CD4-positive, alpha-beta T cell treated with Interferon alpha-2 for 1 hour (primary cell): ENCODE data around the gene TTC9C.
"Not testable (repeated sequence)": the region's sequence is repeated elsewhere in the genome, so short reads cannot be mapped to it uniquely, and the experiment has no call there.

Experiments
- DNase-seq, 2 donors: peaks; one replicate each; pipeline ENCODE4 v3.0.0-alpha.2; 2020 to 2022

TTC9C gene, protein sequence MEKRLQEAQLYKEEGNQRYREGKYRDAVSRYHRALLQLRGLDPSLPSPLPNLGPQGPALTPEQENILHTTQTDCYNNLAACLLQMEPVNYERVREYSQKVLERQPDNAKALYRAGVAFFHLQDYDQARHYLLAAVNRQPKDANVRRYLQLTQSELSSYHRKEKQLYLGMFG

DNA sequence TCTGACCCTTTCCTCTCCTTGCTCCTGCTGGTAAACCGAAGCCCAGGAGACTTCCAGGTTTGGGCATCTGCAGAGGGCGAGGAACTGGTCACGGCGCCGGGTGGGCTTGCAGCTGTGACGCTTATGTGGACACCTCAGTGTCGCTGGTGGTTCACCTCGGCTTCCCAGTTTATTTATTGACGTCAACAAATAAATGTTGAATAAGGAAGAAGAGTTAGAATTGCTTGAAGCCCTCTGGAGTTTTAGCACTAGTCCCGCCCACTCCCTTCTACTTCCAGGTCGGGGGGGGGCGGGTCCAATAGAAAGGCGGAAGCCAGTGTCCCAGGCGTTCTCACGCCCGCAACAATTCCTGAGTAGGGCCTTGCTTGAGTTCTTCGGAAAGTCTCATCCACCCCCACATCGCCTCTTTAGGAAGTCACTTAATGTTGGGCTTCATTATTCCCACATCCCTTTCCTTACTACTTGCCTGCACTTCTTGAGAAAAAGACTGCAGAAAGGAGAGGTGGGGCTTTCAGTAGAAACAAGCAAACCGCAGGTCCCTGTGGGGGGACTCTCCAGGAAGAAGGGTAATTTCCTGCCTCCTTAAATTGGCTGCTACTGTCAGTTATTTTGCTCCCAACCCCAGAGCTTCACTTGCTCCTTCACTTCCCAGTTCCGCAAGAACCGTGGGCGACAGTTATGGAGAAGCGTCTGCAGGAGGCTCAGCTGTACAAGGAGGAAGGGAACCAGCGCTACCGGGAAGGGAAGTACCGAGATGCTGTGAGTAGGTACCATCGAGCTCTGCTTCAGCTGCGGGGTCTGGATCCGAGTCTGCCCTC lies at the start of gene TTC9C:
TTC9C (plus strand) TSS at position 316 of the 818 bp plus-strand sequence; CDS start at position 679, 363 bp downstream.
- peak; percentile 79 to 85 for DNase-seq

DNA sequence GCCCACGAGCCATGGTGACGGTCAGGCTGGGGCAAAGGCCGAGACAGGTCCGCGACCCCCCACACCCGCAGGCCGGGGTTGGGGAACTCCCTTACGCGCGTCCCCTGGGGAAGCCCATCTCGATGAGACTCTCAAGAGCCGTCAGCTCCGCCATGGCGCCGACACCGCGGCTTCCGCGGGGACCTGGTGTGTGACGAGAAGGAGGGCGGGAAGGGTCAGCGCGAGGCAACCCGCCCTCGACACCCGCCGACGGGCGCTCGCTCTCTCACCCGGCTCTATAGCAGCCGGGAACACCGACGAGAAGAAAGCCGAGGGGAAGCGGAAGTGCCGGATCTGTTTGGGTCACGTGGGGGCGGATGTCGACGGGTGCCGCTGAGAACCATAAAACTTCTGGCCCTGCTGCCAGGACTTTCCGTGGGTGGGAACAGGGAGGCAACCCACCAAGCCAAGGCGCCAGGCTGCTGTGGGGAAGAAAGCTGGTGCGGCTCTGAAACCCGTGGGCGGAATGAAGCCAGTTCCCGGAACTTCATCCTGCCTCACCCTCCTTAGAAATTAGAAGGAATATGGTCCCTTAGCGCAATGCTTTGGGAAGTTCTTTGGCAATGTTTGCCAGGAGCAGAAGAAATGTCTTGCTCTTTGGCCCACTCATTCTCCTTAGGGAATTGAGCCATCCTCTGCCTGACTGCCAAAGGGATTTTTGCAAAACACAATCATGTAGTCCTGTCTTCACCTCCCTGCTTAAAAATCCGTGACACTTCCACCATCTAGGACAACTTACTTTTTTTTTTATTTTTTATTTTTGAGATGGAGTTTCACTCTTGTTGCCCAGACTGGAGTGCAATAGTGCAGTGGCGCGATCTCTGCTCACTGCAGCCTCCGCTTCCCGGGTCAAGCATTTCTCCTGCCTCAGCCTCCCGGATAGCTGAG lies 49.3 kb upstream of the TTC9C start, which contains the start of gene UBXN1:
UBXN1 (minus strand) TSS at position 304 of the 927 bp plus-strand sequence; CDS start at position 154, 150 bp downstream.
- DNase-seq, result peak; percentile 84 to 89

DNA sequence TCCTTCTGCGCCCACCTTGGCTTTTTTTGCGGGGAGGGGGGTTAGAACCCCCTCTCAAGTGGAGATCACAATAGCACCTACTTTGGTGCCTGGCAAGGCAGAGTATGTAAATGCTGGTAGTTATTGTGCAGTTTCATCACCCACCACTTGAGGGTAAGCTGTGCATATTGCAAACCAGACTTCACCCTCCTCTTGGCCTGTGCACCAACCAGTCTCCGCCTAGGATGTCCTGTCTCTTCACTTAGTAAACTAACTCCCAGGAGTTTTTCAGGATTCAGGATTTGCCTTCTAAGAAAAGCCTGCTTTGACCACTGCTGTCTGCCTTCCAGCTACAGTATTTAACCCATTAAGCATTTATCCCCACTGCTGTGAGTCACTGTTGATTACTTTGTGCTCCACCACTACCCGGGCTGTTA lies 47.5 kb upstream of the TTC9C start:
- peak; percentile 40 to 63 for DNase-seq

DNA sequence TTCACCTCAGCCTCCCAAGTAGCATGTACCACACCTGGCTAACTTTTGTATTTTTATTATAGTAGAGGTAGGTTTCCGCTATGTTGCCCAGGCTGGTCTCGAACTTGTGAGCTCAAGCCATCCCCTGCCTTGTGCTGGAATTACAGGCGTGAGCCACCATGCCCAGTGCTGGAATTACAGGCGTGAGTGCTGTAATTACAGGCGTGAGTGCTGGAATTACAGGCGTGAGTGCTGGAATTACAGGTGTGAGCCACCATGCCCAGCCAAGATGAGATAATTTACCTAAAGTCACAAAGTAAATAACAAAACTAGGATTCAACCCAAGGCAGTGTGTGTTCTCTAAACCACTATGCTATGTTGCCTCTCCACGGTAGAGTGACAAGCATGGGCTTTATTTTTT lies 45.8 kb upstream of the TTC9C start:
- no peak for DNase-seq

DNA sequence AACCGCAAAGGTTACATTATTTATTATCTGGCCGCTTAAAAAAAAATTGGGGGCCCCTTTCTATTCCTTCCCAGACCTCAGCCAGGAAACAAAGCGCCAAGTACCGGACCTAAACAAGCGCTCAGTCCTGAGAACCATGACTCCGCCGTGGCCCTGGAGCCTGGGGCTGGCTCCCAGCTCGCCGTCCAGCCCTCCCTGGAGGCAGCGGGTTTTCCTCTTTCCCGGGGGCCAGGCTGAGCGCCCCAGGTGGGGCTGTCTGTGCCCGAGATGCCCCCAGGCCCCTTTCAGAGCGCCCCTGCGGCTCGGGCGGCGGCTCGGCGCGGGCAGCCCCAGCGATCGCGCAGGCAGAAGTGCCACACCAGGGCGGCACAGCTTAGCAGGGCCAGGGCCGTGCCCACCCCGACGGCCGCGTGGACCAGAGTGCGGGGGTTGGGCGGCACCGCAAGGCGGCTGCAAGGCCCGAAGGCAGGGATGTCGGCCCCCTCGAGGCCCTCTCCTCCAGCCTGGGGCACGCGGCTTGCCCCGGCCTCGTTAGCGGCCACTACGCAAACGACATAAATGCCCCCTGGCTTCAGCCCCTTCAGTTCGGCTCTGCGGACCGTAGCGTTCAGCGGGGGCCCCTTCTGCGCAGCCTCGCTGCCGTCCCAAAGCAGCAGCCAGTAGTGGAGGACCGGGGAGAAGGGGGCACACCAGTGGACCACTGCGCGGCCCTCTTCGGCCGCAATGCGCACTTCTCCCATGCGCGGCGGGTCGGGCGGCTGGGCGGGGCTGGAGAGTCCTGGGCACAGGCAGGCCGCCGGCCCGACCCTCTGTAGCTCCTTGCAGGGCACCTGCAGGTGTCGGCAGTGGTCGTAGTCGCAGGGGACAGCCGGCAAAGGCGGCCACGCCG lies 40.5 kb upstream of the TTC9C start:
- no peak for DNase-seq

DNA sequence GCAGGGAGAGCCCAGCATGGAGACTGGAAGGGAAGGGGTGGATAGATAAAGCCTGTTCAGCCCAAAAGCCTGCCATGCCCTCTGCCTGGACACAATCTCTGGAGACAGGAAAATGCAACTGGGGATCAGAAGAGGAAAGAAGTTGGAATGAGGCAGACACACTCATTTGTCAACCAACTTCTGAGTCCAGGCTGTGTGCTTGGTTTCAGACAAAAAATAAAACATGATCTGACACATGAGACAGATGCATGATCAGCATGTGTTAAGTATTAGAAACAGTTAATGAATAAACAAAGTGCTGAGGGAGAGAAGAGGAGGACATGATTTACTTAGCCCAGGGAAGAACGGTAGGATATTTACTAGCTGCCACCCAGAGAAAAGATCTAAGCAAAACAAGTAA lies 39.8 kb upstream of the TTC9C start:
- no peak for DNase-seq

DNA sequence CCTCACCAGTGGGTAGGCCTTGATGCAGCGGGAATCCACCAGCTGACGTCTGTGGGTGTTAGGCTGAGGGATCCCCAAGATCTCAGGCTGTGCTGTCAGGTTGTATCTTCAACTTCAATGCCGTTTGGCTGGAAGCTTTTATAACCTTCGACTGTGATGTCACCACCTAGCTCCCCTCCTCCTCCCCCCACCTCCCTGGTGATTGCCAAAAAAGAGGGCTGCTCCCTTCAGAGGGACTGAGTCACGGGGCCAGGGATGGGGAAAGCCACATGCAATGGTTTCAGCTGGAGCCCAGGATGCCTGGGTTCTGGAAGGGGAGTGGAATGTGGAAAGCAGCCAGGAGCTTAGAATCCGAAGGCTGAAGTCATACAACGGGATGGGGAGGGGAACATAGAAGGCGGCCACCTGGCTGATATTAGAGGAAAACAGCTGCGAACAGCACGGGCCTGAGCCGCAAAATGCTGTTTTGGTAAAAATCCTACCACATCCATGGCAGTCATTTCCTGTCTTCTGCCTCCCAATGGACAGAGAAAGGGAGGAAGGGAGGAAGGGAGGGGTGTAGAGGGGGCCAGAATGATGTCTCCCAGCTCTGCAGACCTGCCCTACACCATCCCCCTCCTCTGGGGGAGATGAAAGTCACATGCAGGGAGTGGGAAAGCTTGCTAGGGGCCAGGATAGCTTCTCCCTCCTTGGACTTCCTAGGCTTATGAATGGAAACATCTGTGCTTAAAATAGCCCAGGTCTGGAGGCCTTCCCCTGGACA lies 38.7 kb upstream of the TTC9C start, which contains the start of gene LRRN4CL:
LRRN4CL (minus strand) TSS at position 110 of the 763 bp plus-strand sequence. CDS start 1,022 bp downstream, outside the sequence.
- DNase-seq, result no peak

DNA sequence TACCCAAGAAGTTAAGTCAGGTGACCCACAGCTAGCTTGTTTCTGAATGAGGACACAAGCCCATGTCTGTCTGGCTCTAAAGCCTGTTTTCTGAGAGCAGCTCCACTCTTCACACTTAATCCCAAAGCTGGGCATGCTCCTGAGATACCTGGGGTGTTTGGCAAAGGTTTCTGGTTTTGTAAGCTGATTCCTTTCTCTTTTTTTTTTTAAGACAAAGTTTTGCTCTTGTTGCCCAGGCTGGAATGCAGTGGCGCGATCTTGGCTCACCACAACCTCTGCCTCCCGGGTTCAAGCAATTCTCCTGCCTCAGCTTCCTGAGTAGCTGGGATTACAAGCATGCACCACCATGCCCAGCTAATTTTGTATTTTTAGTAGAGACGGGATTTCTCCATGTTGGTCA lies 34.7 kb upstream of the TTC9C start:
- DNase-seq, result not testable (repeated sequence)

DNA sequence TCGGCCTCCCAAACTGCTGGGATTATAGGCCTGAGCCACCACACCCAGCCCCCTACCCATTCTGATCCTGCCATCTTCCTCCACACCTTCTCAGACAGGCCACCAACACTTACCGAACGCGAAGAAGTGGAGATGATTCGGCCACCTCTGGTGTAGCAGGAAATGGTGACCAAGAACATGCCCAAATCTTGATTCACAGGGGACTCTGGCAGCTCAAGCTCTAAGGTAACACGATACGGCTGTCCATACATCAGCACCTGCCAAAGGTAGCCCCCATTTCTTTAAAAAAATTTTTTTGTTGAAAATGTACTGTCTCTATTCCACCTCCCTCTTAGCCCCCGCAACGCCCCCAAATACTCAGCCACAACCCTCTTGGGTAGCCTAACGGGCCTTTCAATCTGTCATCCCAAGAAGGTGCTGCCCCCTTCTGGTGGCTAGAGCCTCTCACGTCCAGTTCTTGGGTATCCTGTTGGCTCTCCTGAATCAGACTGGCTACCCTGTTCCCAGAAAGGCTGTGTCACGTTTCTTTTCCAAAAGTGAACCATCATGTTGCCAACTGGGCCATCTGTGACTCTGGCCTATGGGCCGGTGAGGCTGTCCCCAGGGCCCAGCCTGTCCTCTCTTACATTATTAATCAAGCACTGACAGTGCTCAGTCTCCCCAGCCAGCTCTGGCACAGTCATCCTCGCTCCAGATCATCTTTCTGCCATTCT lies 33.7 kb upstream of the TTC9C start:
- peak; percentile 80 to 84 for DNase-seq

DNA sequence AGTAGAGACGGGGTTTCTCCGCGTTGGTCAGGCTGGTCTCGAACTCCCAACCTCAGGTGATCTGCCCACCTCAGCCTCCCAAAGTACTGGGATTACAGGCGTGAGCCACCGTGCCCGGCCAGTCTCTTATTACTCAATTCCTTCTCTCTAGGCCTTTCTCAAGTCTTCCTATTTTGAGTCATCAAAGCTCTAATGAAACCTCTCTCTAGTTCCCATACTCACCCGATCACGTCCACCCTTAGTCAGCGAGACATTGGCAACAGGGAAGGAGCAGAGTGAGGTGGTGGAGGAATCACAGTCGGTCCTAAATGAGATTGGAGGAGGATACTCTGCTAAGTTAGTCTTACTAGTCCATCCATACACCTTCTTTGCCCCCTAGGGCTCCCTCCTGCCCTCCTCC lies 26.0 kb upstream of the TTC9C start:
- DNase-seq, result peak in 1 of 2 donors; percentile 7

DNA sequence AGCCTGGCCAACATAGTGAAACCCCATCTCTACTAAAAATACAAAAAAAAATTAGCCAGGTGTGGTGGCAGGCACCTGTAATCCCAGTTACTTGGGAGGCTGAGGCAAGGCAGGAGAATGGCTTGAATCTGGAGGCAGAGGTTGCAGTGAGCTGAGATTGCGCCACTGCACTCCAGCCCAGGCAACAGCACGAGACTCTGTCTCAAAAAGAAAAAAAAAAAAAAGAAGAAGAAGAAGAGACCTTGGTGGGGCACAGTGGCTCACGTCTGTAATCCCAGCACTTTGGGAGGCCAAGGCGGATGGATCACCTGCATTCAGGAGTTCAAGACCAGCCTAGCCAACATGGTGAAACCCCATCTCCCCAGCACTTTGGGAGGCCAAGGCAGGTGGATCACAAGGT lies 24.4 kb upstream of the TTC9C start:
- DNase-seq, result not testable (repeated sequence)

DNA sequence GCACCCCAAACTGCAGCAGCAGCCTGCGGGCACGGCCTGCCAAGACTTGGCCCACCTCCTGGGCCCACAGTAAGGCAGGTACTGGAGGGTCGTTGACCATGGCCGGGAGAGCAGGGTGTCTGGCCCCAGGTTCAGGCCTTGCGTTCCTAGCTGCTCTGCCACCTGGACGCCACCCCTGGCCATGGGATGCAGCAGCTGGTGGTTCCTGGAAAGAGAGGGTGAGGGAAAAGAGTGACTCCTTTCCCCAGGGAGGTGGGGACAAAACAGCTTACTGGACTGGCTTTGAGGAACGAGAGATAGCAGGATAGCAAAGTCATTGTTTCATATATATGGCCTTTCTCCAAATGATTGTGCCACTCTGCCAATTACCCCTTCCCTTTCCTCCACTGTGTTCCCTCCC lies 22.9 kb upstream of the TTC9C start:
- no peak for DNase-seq

DNA sequence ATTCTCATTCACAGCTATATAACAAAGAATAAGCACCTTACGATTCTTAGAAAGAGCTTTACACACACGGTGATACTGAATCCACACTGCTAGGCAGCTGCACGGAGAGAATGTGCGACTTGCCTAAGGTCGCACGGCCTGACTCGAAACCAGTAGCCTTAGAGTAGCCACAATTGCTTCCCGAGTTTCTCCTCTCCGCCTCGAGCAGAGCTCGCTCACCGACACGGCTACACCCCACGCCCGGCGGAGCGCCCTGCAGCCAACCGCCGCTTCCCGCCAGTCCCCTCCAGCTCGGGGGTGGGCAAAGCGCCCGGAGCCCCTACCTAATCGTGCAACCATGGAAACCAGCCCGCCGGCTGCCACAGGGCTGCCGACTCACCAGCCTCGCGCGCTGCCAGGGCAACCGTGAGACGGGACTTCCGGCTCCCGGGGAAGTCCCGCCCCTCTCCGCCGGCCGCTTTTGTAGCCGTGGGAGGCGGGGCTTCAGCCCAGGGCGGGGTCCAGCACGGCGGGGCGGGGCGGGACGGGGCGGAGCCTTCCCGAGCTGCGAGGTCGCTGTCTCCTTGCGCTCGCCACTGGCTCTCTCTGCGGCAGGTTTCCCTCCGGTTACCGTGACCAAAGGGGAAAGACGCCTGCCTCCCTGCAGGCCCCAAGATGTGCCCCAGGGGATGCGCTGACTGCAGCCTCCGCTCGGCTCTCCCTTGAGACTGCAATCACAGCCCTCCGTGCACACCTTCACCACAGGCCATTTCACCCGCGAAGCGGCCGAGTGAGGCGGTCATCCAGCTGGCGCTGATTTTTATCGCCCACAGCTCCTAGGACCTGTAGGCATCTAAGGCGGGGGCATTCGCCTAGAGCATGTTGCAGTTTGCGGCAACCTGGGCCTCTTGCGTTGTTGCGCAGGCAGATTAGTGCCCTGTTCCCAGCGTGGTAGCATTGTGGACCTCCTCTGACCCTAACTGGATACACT lies 22.1 kb upstream of the TTC9C start:
- DNase-seq, result peak; percentile 93 to 95

DNA sequence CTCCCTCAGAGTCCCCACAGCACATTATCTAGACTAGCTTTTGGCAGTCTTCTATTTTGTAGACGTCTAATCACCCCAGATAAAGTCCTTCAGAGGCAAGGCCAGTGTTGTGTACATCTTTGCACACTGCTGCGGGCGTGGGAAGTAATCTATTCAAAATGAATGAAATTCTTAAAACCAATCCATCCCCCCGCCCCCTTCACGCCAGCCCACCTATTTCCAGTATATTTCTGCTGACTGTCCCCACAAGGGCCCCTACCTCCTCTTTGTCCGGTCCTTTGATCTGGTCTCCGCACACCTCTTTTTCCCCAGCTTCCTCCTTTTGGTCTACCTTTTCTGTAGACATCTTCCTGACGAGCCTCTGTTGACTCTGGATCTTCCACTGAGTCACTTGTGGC lies 21.4 kb upstream of the TTC9C start:
- no peak for DNase-seq

DNA sequence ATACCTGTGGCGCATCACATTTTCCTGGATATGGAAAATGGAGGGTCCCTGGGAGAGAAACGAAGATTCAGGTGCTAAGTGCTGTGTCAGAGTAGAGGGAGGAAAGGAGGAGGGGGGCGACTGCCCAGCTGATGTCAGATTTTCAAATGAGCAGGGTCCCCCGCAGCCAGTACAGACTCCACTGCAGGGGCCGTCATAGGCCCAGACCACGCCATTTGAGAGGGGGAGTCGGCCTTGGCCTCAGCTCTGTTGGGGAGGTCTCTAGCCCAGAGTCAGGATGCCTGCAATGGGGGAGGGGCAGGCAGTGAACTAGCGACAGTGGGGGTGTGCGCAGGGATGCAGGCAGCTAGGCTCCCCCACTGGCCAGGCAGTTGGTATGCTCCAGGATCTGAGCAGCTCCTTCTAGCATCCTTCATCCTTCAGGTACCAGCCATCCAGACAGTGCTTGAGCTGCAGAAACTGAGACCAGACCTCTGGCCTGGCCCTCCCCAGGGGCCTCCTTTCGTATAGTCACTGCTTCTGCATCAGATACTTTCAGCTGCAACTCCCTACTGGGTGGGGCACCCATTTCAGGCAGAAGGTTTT lies 20.9 kb upstream of the TTC9C start, which contains the start of the genes BSCL2 and GNG3:
BSCL2 (minus strand) TSS at position 148 of the 585 bp plus-strand sequence. CDS start 229 bp downstream, outside the sequence.
GNG3 (plus strand) TSS at position 400 of the 585 bp plus-strand sequence. CDS start 620 bp downstream, outside the sequence.
- DNase-seq, result no peak

DNA sequence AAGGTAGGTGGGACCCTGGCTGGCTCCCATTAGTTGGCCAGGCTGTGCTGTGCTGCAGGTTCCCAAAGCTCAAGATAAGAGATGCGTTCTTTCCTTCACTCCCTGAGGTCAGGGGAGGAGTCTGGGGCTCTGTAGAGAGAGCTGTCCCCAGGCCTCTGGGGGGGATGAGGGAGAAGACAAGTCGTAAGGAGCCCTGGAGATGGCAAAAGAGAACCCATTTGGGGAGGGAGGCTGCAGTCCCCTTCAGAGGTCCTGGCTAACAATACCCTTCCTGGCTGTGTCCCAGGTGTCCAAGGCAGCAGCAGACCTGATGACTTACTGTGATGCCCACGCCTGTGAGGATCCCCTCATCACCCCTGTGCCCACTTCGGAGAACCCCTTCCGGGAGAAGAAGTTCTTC lies 19.9 kb upstream of the TTC9C start:
- no peak for DNase-seq

DNA sequence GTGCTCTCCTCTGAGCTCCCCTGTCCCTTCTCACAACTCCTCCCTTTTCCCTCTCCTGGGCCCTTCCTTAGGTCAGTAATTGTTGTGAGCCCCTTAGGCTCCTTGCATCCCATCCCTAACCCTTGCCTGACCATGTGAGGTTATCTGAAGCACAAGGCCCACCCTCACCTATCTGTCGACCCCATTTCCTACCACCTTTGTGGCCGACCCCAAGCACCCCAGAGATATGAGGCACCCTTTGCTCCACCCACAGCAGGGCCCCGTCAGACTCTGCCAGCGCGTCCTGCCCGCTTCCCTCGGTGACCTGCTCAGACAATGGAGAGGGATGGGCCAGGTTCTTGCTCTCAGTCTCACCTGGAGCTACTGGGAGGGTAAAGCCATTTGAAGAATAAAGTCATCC lies 19.5 kb upstream of the TTC9C start:
- DNase-seq, result peak; percentile 38 to 59

DNA sequence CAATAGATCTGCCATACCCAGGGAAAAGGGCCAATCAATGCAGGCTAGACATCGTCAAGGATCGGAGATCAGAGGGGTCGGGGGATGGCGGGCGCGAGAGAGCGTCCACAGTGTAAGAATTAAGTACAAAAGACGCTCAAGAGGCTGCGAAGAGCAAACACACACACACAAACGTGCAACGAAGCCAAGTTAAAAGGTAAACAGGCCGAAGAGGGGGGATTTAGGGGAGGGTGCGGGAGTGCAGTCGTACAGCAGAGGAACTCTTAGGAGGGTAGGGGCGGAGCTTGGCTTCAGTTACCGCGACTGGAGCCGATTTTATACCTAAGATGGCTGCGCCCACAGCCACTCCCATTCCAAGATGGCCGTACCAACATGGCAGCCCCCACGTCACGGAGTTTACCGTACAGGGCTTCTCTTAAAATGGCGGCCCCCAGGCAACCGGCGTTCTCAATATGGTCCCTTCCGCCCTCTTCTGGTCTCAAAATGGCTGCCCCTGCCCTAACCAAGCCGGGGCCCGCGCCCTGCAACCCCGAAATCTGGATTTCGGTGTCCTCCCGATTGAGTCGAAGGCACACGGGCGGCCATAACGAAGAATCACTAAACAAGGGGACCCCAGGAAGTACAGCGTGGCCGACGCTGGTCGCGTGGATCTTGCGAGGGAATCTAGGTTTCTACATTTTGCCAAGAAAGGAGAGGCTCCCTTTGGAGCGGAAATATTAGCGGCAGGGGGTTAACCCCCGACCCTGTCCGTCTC lies 18.9 kb upstream of the TTC9C start:
- DNase-seq, result peak; percentile 98 to 99
